IPS-NIHi11 (cell line): ENCODE measurements around the gene GABRP.
A peak's percentile ranks its signal among the peaks of the same experiment; 100 is the strongest.
"Not testable (repeated sequence)": the region's sequence is repeated elsewhere in the genome, so short reads cannot be mapped to it uniquely, and the experiment has no call there.

Experiments used
- DNase-seq: peaks from one replicate; pipeline ENCODE4 v3.0.0; 2012; ENCODE audit warnings: mixed read lengths, low spot score

Gene GABRP

DNA sequence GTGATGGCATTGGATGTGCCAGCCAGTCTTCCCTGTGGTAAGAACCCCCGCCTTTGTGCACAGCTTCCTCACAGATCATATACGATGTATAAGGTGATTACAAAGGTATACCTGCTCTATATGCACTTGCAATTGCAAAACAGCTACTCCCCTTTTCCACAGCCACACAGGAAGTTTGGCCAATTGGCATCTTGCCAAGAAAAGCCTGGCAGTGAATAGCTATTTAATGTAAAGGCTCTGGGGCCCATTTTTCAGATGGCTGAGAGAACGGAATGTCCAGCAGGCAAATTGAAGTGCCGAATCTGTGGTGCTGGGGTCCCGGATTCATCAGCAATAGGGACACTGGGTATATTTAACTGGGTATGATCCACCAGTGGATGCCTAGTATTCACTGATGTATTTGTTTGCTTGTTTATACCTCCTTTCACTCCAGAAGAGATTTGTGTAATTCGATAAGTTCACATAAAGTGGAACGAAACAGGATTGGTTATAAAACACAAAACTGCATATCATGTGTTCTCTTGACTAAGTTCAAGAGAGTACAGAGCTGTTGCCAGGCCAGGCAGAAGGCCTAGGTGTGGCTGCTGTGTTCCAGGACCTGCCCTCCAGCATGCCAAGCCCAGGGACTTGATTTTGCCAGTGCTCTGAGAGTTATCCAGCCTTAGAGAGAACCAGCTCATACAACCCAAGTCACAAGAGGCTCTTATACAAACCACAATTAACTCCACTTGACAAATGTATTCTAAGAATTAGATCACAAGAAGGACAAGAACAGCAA is 27.7 kb upstream of the GABRP start:
- DNase-seq: no peak

DNA sequence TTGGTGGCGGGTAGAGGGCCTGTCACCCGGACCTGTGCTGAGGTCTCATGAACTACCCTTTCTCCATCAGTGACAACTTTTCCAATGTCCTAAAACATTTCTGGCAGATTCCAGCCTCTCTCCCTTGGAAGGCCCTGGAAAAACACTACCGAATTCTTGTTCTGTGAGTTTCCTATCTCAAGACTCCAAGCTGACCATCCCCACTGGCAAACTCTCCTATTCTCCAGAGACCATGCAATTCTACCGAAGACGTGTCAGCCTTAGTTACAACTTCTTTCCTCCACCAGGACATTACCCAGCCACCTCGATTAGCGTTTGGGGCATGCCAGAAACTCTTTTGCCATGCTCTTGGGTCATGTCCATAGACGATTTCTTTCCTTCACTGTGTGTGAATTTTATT is 26.8 kb upstream of the GABRP start:
- DNase-seq: no peak

DNA sequence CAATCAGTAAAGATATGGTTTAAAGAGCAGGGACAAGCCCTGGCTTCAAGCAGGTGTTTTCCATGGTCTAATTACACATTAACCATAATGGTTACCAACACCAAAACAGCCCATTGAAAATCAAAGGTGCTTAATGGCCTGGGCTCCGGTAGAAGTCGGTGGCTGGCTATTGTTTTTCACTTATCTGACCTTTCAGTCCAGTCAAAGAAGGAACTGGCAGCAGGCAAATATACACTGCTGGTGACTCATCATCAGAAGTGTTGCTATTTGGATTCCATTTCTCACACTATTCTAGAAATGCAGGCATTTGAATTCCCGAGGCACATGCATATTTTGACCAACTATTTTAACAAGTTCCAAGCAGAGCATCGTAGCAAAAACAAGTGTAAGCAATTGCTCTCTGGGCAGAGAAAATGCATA is 26.3 kb upstream of the GABRP start:
- DNase-seq: no peak

- DNase-seq: no peak
Measured at GRCh38 chr5:170757669-170758068, 25.9 kb upstream of the GABRP start.

DNA sequence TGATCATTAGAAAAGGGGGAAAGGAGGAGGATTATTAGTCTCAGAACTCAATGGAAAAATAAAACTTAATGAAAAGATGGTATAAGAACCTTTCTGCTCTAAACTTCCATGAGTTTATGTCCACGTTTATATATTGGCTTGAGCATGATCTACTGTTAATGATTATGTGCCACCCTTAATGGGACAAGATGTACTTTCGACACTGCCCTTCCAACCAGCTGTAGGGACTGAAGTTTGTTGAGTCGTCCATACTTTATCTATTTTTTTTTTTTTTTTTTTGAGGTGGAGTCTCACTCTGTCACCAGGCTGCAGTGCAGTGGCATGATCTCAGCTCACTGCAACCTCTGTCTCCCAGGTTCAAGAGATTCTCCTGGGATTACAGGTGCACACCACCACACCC is 25.0 kb upstream of the GABRP start:
- DNase-seq: no peak

DNA sequence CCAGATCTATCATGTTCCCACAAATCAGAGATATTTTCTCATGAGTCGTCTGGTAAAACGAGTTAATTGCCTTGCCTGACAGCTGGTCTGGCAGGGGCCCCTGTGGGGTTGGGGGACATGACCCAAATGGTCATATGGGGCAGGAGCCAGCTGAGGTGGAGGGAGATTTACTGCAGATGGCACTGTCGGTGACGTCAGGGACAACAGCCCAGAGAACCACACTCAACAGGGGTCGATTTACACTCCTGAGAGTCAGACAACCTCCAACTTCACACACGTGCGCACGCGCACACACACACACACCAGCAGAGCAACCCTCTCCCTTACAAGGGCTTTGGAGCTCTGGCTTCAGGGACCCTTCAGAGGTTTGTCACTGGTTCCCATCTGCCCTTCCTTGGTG is 23.4 kb upstream of the GABRP start:
- no peak for DNase-seq

- no peak for DNase-seq
Measured at GRCh38 chr5:170761048-170761707, 22.3 kb upstream of the GABRP start.

DNA sequence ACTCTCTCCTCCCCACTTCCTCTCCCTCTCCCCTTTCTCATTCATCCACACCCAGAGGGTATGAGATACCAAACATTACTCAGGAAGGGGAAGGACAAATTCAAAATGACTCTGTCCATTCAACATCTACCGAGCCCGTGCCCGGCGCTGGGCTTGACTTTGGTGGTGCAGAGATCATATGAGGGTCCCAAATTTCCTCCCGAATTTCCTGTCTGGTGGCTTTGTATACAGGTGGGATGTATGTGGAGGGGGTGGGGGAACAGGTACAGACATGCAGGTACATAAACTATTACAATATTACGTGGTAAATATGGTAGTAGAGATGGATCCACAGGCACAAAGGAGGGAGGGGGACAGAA is 21.8 kb upstream of the GABRP start:
- no peak for DNase-seq

- DNase-seq: not testable (repeated sequence)
Measured at GRCh38 chr5:170762298-170762697, 21.2 kb upstream of the GABRP start.

GRCh38 chr5:170765868-170766267 is 17.7 kb upstream of the GABRP start:
- DNase-seq: not testable (repeated sequence)

DNA sequence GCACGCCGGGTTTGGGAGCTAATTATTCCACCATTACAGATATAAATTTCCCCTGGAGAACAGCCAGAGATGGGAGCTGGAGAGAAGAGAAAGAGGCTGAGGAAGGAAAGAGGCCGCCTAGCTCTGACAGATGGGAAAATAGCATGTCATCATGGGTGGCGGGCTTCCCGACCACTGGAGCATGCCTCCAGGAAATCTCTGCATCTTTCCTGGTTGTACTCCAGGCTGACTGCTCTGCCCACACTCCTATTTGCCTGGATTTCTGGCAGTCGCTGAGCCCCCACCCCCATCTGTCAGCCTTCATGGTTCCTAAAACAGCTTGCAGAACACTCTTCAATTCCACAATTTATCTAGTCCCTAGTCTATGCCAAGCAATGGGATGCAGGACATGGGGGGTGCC is 14.3 kb upstream of the GABRP start:
- DNase-seq: no peak

GRCh38 chr5:170769898-170770416 is 13.6 kb upstream of the GABRP start:
- no peak for DNase-seq

- DNase-seq: no peak
Measured at GRCh38 chr5:170771496-170771895, 12.0 kb upstream of the GABRP start.

DNA sequence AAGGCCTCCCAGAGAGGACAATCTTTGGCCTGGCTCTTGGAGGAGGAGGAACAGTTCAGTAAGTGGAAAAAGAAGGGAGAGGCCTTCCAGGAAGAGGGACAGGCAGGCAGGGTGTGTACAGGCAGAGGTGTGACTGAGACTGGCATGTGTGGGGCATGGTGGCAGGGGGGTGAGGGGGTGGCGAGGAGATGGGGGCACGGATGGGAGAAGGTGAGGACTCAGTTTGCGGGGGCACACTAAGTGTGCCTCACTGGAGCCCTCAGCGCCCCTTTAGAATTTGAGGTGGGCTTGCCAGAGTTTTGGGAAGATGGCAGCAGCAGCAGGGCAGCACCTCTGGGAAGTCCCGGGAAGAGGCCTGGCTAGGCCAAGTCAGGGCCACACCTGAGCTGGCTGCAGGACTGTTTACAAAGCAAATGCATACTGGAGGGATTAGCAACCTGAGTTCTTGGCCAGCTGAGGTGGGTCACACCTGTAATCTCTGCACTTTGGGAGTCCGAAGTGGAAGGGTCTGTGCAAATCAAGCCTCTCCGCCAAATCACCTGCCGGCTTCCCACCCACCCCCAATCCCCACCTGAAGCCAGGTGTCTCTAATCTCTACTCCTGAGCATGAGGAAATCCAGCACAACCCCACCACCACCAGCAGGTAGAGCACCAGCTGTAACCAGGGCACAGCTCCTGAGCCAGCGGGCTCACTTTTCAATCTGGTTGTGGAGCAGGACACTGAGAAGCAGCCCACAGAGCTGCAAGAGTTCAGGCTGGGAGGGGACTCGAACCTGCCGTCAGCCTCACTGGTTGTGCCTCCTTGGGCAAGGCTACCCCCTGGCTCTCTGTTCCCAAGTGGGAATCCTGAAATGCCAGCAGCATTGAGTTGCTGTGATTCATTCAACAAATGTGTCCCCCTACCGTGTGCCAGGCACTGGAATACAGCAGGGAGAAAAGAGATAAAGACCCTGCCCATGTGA is 10.2 kb upstream of the GABRP start:
- no peak for DNase-seq

DNA sequence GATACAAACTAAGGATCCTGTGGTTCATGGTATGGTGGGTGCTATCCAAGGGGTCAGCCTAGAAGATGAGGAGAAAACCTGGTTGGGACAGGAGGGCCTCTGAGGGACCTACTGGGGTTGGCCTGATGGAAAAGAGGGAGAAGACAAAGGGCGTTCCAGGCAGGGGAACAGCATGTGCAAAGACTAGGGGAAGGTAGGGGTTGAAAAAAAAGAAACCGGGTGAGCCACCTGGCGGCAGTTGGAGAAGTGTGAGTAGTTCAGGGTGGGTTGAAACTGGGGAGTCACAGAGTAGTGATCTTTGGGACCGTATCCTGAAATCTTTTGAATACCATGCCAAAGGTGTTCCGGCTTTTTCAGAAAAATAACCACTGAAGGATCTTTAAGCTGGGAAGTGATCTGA is 8.7 kb upstream of the GABRP start:
- no peak for DNase-seq

- DNase-seq: no peak
Measured at GRCh38 chr5:170781946-170782345, 1.6 kb upstream of the GABRP start.

DNA sequence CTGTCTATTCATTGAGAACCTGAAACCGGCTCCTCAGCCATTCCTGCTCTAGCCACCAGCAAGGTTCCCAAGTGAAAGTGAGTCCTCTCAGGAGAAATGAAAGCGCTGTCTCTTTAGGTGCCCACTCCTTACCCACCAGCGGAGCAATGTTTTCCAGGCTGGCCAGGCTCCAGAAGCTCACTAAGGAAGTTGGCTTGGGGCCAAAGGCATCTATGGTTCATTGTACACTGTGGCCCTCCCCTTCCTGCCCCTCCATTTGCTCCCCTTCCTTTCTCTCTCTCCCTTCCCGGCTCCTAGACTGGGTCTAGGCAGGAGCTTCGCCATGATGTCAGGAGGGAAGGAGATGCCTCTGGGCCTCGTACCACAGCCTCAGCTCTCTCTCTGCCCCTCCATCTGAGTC is 1.1 kb upstream of the GABRP start:
- no peak for DNase-seq

- no peak for DNase-seq
Measured at GRCh38 chr5:170785416-170785815, 1.9 kb downstream of the GABRP start.

- DNase-seq: no peak
Measured at GRCh38 chr5:170787216-170787615, 3.7 kb downstream of the GABRP start.

GRCh38 chr5:170788626-170789304 is 5.2 kb downstream of the GABRP start:
- DNase-seq: no peak

DNA sequence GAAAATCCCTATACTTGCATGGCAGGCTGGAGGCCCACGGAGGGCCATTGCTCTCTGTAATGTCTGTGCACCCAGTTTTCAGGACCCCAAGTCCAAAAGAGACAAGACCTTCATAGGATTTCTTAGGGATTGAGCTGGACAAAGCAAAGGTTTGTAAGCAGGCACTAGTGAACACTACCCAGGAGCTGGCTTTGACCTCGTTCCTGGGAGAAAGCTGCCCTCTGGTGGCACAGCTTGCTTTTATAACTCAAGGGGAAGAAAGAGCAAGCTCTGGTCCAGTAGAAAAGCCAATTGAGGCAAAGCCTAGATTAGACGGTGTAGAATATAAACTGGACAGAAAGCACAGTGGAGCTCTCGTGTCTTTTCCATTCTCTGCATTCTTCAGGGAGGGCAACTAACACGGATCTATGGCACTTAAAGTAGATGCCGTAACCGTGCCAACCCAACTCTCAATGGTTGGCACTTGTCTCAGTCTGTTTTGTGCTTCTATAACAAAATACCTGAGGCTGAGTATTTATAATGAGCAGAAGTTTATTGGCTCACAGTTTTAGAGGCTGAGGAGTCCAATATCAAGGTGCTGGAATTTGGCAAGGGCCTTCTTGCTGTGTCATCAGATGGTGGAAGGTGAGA is 7.9 kb downstream of the GABRP start:
- DNase-seq: peak; percentile 80
